Testis (tissue), 3 donors: Measurements from ENCODE around the gene GFOD1. TPM values are rescaled to one million over a fixed set of nuclear protein-coding genes. Genes with fewer than 3 reads are reported as not detected.

Experiments used
- DNase-seq: peaks from one replicate; pipeline ENCODE4 v3.0.0-alpha.2; 2019
- H3K27ac ChIP-seq, 2 donors: fragments of 200-600 bp; sonication (generic); one replicate each; pipeline ENCODE4 v1.5.1; 2019
- H3K27me3 ChIP-seq: fragments of 200-600 bp; sonication (generic); one replicate; pipeline ENCODE4 v1.5.1; 2019
- H3K36me3 ChIP-seq: fragments of 200-600 bp; sonication (generic); one replicate; pipeline ENCODE4 v1.5.1; 2017; ENCODE audit warnings: low read depth; ENCODE audit errors: missing control alignments
- H3K4me1 ChIP-seq: fragments of 200-600 bp; sonication (generic); one replicate; pipeline ENCODE4 v1.5.1; 2019
- H3K4me3 ChIP-seq, 2 donors: fragments of 200-600 bp; sonication (generic); one replicate each; pipeline ENCODE4 v1.5.1; 2017 to 2019
- H3K9me3 ChIP-seq: fragments of 200-600 bp; sonication (generic); one replicate; pipeline ENCODE4 v1.5.1; 2017
- CTCF ChIP-seq, 3 experiments: fragments of 450-650 bp in 2 of 3; fragments of 200-600 bp in 1 of 3; sonication (generic) in 1 of 3; IDR thresholded peaks; one replicate each; pipeline ENCODE4 v1.5.1; 2016 to 2019; ENCODE audit warnings: antibody characterized with exemption in 3 of 3, mild to moderate bottlenecking in 2 of 3, moderate library complexity in 1 of 3
- POLR2A ChIP-seq: fragments of 450-650 bp; IDR thresholded peaks from one replicate; pipeline ENCODE4 v1.6.1; 2017; ENCODE audit warnings: antibody characterized with exemption, mild to moderate bottlenecking, moderate library complexity
- WGBS, 2 donors: methylation state at CpG; one replicate each; pipeline ENCODE4 v1.1.5; 2018; 5-methylcytosine and 5-hydroxymethylcytosine counted together
- intact Hi-C: fragments of 100-400 bp; cut with DNase I; formaldehyde crosslinking; loops from one replicate; pipeline ENCODE4 v1.15.1; 2023; ENCODE audit warnings: low total_unique reads
- polyA plus RNA-seq: library from polyadenylated mRNA; stranded (reverse); fragments of 350-450 nt; fragmentation: Illumina TruSeq; extraction: RNeasy Lipid Tissue Mini Kit (QIAGEN cat#74804); gene quantifications from one replicate; pipeline ENCODE4 v1.2.3, GENCODE V29; 2014; ENCODE audit warnings: low read depth, low replicate concordance; ENCODE audit not compliant: insufficient read depth
- total RNA-seq, 2 donors: library from RNA; depleted of rRNA; stranded (reverse); fragments of >200 nt; gene quantifications; one replicate each; pipeline ENCODE4 v1.2.3, GENCODE V29; 2016

GFOD1 gene
- total and polyA plus RNA-seq, 3 donors from 2014 or later = 2.5 to 5.4 (median 5.0) TPM

- no peaks in the 10 kb centered on the region for H3K27me3 ChIP-seq
- WGBS, 2 donors = 82 to 85% methylated on average over 11 of the region's 11 CpGs
- intact Hi-C loops = no loop called here
- H3K9me3 ChIP-seq = no peaks in the 10 kb centered on the region
- no peak overlapping the region for H3K27ac ChIP-seq
- DNase-seq = no peak
- no peak overlapping the region for H3K4me3 ChIP-seq
- H3K36me3 ChIP-seq = no peaks in the 10 kb centered on the region
- TF ChIP-seq CTCF (IDR thresholded peaks at IDR 0.05) = no peak
- TF ChIP-seq POLR2A = no peak
- peaks cover 4% of the 10 kb centered on the region for H3K4me1 ChIP-seq
Observed at GRCh38 chr6:13452346-13453117, 34.9 kb downstream of the GFOD1 start.

GRCh38 chr6:13451181-13451895 is 36.1 kb downstream of the GFOD1 start:
- no peak for DNase-seq
- no peak overlapping the region for H3K4me3 ChIP-seq
- 92 to 93% methylated on average over 14 to 15 of the region's 15 CpGs for WGBS, 2 donors
- no peaks in the 10 kb centered on the region for H3K27me3 ChIP-seq
- no peaks in the 10 kb centered on the region for H3K9me3 ChIP-seq
- no peaks in the 10 kb centered on the region for H3K36me3 ChIP-seq
- H3K4me1 ChIP-seq = peaks cover 4% of the 10 kb centered on the region
- intact Hi-C loops = no loop called here
- TF ChIP-seq POLR2A = no peak
- TF ChIP-seq CTCF (IDR thresholded peaks at IDR 0.05) = no peak
- no peak overlapping the region for H3K27ac ChIP-seq

GRCh38 chr6:13450628-13451027 is 36.8 kb downstream of the GFOD1 start:
- 77 to 89% methylated on average over 6 of the region's 6 CpGs for WGBS, 2 donors
- Histone ChIP-seq H3K4me3 (no peak overlapping the region), H3K27me3 (no peaks in the 10 kb centered on the region), H3K27ac (no peak overlapping the region), H3K36me3 (no peaks in the 10 kb centered on the region), H3K9me3 (no peaks in the 10 kb centered on the region), H3K4me1 (peaks cover 6% of the 10 kb centered on the region)
- TF ChIP-seq CTCF (IDR thresholded peaks at IDR 0.05) (no peak), POLR2A (no peak)
- intact Hi-C loops = no loop called here
- DNase-seq = no peak

- no peak overlapping the region for H3K4me3 ChIP-seq
- H3K9me3 ChIP-seq = no peaks in the 10 kb centered on the region
Observed at GRCh38 chr6:13447949-13448724, 39.3 kb downstream of the GFOD1 start.

More at GRCh38 chr6:13447949-13448724, 39.3 kb downstream of the GFOD1 start:
- 77 to 80% methylated on average over 5 of the region's 5 CpGs for WGBS, 2 donors
- Histone ChIP-seq H3K4me1 (peaks cover 13% of the 10 kb centered on the region), H3K27ac (peak overlapping the region; percentile 36 to 58), H3K36me3 (no peaks in the 10 kb centered on the region), H3K27me3 (no peaks in the 10 kb centered on the region)
- peak; percentile 19 for DNase-seq
- intact Hi-C loops = no loop called here
- TF ChIP-seq CTCF (IDR thresholded peaks at IDR 0.05) = no peak
- no peak for TF ChIP-seq POLR2A
